ES-I3 (cell line): ENCODE measurements around the gene MYH9.

ENCODE experiments used
- H3K36me3 ChIP-seq: 2 replicates; pipeline ENCODE4 v1.6.1; 2013; ENCODE audit warnings: mild to moderate bottlenecking, low read length, control low read depth, moderate library complexity; ENCODE audit not compliant: insufficient read depth
- H3K4me1 ChIP-seq: 2 replicates; pipeline ENCODE4 v1.6.1; 2013; ENCODE audit warnings: mild to moderate bottlenecking, control low read depth, low read length; ENCODE audit not compliant: insufficient read depth
- H3K9ac ChIP-seq: 2 replicates; pipeline ENCODE4 v1.6.1; 2013; ENCODE audit warnings: low read depth, mild to moderate bottlenecking, low read length, moderate library complexity
- H3K9me3 ChIP-seq: 2 replicates; pipeline ENCODE4 v1.6.1; 2013; ENCODE audit warnings: mild to moderate bottlenecking, low read length, moderate library complexity; ENCODE audit not compliant: control insufficient read depth, insufficient read depth

Gene MYH9

GRCh38 chr22:36305813-36306212, 82.0 kb downstream of the MYH9 start:
- Histone ChIP-seq H3K36me3 (peaks cover 48% of the 10 kb centered on the region), H3K4me1 (no peaks in the 10 kb centered on the region), H3K9me3 (no peaks in the 10 kb centered on the region), H3K9ac (no peak overlapping the region)

- Histone ChIP-seq H3K9me3 (no peaks in the 10 kb centered on the region), H3K9ac (no peak overlapping the region), H3K4me1 (no peaks in the 10 kb centered on the region), H3K36me3 (peaks cover 59% of the 10 kb centered on the region)
Measured at GRCh38 chr22:36304429-36304828, 83.3 kb downstream of the MYH9 start.

GRCh38 chr22:36303874-36304273, 83.9 kb downstream of the MYH9 start:
- H3K9ac ChIP-seq: no peak overlapping the region
- H3K36me3 ChIP-seq: peaks cover 63% of the 10 kb centered on the region
- no peaks in the 10 kb centered on the region for H3K4me1 ChIP-seq

GRCh38 chr22:36303115-36303467, 84.7 kb downstream of the MYH9 start:
- Histone ChIP-seq H3K9me3 (no peaks in the 10 kb centered on the region), H3K36me3 (peaks cover 69% of the 10 kb centered on the region), H3K9ac (no peak overlapping the region), H3K4me1 (no peaks in the 10 kb centered on the region)

More at GRCh38 chr22:36303874-36304273, 83.9 kb downstream of the MYH9 start:
- no peaks in the 10 kb centered on the region for H3K9me3 ChIP-seq

- Histone ChIP-seq H3K36me3 (peaks cover 70% of the 10 kb centered on the region), H3K9ac (no peak overlapping the region), H3K4me1 (no peaks in the 10 kb centered on the region), H3K9me3 (no peaks in the 10 kb centered on the region)
Measured at GRCh38 chr22:36302439-36303114, 85.2 kb downstream of the MYH9 start.

- Histone ChIP-seq H3K4me1 (no peaks in the 10 kb centered on the region), H3K36me3 (peaks cover 74% of the 10 kb centered on the region), H3K9me3 (no peaks in the 10 kb centered on the region), H3K9ac (no peak overlapping the region)
Measured at GRCh38 chr22:36301851-36302250, 85.9 kb downstream of the MYH9 start.

- H3K36me3 ChIP-seq: peaks cover 75% of the 10 kb centered on the region
- H3K4me1 ChIP-seq: no peaks in the 10 kb centered on the region
- H3K9me3 ChIP-seq: no peaks in the 10 kb centered on the region
- H3K9ac ChIP-seq: no peak overlapping the region
Measured at GRCh38 chr22:36301384-36301828, 86.4 kb downstream of the MYH9 start.

GRCh38 chr22:36300396-36301212, 87.2 kb downstream of the MYH9 start:
- H3K36me3 ChIP-seq: peaks cover 73% of the 10 kb centered on the region
- H3K9ac ChIP-seq: no peak overlapping the region
- no peaks in the 10 kb centered on the region for H3K4me1 ChIP-seq
- no peaks in the 10 kb centered on the region for H3K9me3 ChIP-seq

GRCh38 chr22:36299911-36300310, 87.9 kb downstream of the MYH9 start:
- Histone ChIP-seq H3K9me3 (no peaks in the 10 kb centered on the region), H3K9ac (no peak overlapping the region), H3K36me3 (peaks cover 73% of the 10 kb centered on the region)

GRCh38 chr22:36299295-36299694, 88.5 kb downstream of the MYH9 start:
- Histone ChIP-seq H3K9me3 (no peaks in the 10 kb centered on the region), H3K9ac (no peak overlapping the region), H3K4me1 (no peaks in the 10 kb centered on the region), H3K36me3 (peaks cover 73% of the 10 kb centered on the region)

More at GRCh38 chr22:36299911-36300310, 87.9 kb downstream of the MYH9 start:
- H3K4me1 ChIP-seq: no peaks in the 10 kb centered on the region

GRCh38 chr22:36298601-36299000, 89.2 kb downstream of the MYH9 start:
- H3K9ac ChIP-seq: no peak overlapping the region
- peaks cover 73% of the 10 kb centered on the region for H3K36me3 ChIP-seq
- H3K9me3 ChIP-seq: no peaks in the 10 kb centered on the region
- no peaks in the 10 kb centered on the region for H3K4me1 ChIP-seq

- H3K9me3 ChIP-seq: no peaks in the 10 kb centered on the region
- H3K36me3 ChIP-seq: peaks cover 76% of the 10 kb centered on the region
- H3K9ac ChIP-seq: no peak overlapping the region
- no peaks in the 10 kb centered on the region for H3K4me1 ChIP-seq
Measured at GRCh38 chr22:36298118-36298517, 89.6 kb downstream of the MYH9 start.

GRCh38 chr22:36297568-36297967, 90.2 kb downstream of the MYH9 start:
- Histone ChIP-seq H3K36me3 (peaks cover 74% of the 10 kb centered on the region), H3K9ac (no peak overlapping the region), H3K4me1 (no peaks in the 10 kb centered on the region), H3K9me3 (no peaks in the 10 kb centered on the region)

- Histone ChIP-seq H3K9me3 (no peaks in the 10 kb centered on the region), H3K4me1 (no peaks in the 10 kb centered on the region), H3K9ac (no peak overlapping the region), H3K36me3 (peaks cover 78% of the 10 kb centered on the region)
Measured at GRCh38 chr22:36296690-36297089, 91.1 kb downstream of the MYH9 start.

- Histone ChIP-seq H3K9ac (no peak overlapping the region), H3K4me1 (no peaks in the 10 kb centered on the region), H3K36me3 (peaks cover 71% of the 10 kb centered on the region), H3K9me3 (no peaks in the 10 kb centered on the region)
Measured at GRCh38 chr22:36295247-36295646, 92.5 kb downstream of the MYH9 start.
